MCF 10A (cell line): ENCODE results near the gene C9orf40. TPM values are rescaled to one million over a fixed set of nuclear protein-coding genes. Genes with fewer than 3 reads are reported as not detected.
A peak's percentile ranks its signal among the peaks of the same experiment; 100 is the strongest.

Experiments used
- BruUV-seq: library from RNA; stranded (reverse); fragments of 400-500 nt; replicated peaks from 2 replicates; lab custom pipeline; 2021; lab: Mats Ljungman, UMichigan
- CTCF ChIA-PET: fragments of 300-600 bp; sonication (Branson Sonifier 250); formaldehyde crosslinking; extraction: SDS; loops from one replicate; lab custom pipeline; 2021; ENCODE audit warnings: antibody characterized with exemption, inconsistent platforms; lab: Yijun Ruan, JAX
- POLR2A ChIA-PET: fragments of 300-600, 350-650 bp; sonication (Branson Sonifier 250); formaldehyde crosslinking; extraction: SDS; loops from one replicate; lab custom pipeline; 2020; ENCODE audit warnings: antibody characterized with exemption, inconsistent platforms; lab: Yijun Ruan, JAX
- DNase-seq: peaks from one replicate; pipeline ENCODE4 v3.0.0-alpha.2; 2018; ENCODE audit not compliant: unreplicated experiment
- H3K27ac Mint-ChIP-seq: one replicate; pipeline ENCODE4 v1.8.0; 2022; ENCODE audit warnings: mild to moderate bottlenecking, low read depth, mixed read lengths; ENCODE audit not compliant: unreplicated experiment
- H3K27me3 Mint-ChIP-seq: one replicate; pipeline ENCODE4 v1.8.0; 2022; ENCODE audit warnings: mixed read lengths; ENCODE audit not compliant: insufficient read depth, unreplicated experiment
- H3K36me3 Mint-ChIP-seq: one replicate; pipeline ENCODE4 v1.8.0; 2022; ENCODE audit warnings: mild to moderate bottlenecking, moderate library complexity, mixed read lengths; ENCODE audit not compliant: insufficient read depth, unreplicated experiment
- H3K4me1 Mint-ChIP-seq: one replicate; pipeline ENCODE4 v1.8.0; 2022; ENCODE audit warnings: mixed read lengths; ENCODE audit not compliant: insufficient read depth, unreplicated experiment
- H3K4me3 Mint-ChIP-seq: one replicate; pipeline ENCODE4 v1.8.0; 2022; ENCODE audit warnings: mild to moderate bottlenecking, moderate library complexity, mixed read lengths; ENCODE audit not compliant: unreplicated experiment
- H3K9me3 Mint-ChIP-seq: one replicate; pipeline ENCODE4 v1.8.0; 2022; ENCODE audit warnings: mixed read lengths; ENCODE audit not compliant: unreplicated experiment
- CTCF ChIP-seq: fragments of 200-600 bp; IDR thresholded peaks from one replicate; pipeline ENCODE4 v1.8.0; 2022; ENCODE audit warnings: antibody characterized with exemption, mild to moderate bottlenecking; ENCODE audit not compliant: unreplicated experiment
- intact Hi-C: fragments of 100-400 bp; cut with micrococcal nuclease; formaldehyde crosslinking; loops from 2 replicates; pipeline ENCODE4 v1.14.1; 2022
- total RNA-seq: library from RNA; stranded (reverse); gene quantifications from 2 replicates; pipeline ENCODE4 v1.2.3, GENCODE V29; 2022

C9orf40 gene
- total RNA-seq, 1 experiment from 2014 or later: 5.6 TPM

- ChIA-PET CTCF (interaction anchor here (2.2 kb wide), 1 partner anchor 17 kb away, joined by 6 read pairs; the partner anchor contains the start of gene C9orf40), POLR2A (no interaction called here)
- intact Hi-C loops: loop anchor here (10.0 kb wide), 1 partner anchor 60 kb away; no protein-coding TSS in a partner anchor
- DNase-seq: no peak
- H3K36me3 Mint-ChIP-seq: no peaks in the 10 kb centered on the region
- peaks cover 8% of the 10 kb centered on the region for H3K9me3 Mint-ChIP-seq
- no peaks in the 10 kb centered on the region for H3K4me1 Mint-ChIP-seq
- no peak overlapping the region for H3K4me3 Mint-ChIP-seq
- no peaks in the 10 kb centered on the region for H3K27me3 Mint-ChIP-seq
- H3K27ac Mint-ChIP-seq: no peak overlapping the region
- no TSS peak for BruUV-seq
- no peak for TF ChIP-seq CTCF
These were observed 17.7 kb downstream of the C9orf40 start for GRCh38 chr9:74935008-74935407.

- H3K4me3 Mint-ChIP-seq: no peak overlapping the region
- peaks cover 10% of the 10 kb centered on the region for H3K4me1 Mint-ChIP-seq
- CTCF ChIA-PET: interaction anchor here (0.6 to 2.5 kb wide), 6 partner anchors 10 to 344 kb away, joined by 3 to 11 read pairs (median 4); partner anchors contain the start of gene C9orf40
- no peak for TF ChIP-seq CTCF
- POLR2A ChIA-PET: interaction anchor here (0.6 to 0.7 kb wide), 2 partner anchors 103 to 1482 kb away, joined by 3 to 4 read pairs; no protein-coding TSS in a partner anchor
- peaks cover 6% of the 10 kb centered on the region for H3K36me3 Mint-ChIP-seq
- H3K9me3 Mint-ChIP-seq: no peaks in the 10 kb centered on the region
- intact Hi-C loops: no loop called here
- DNase-seq: no peak
- no TSS peak for BruUV-seq
- no peak overlapping the region for H3K27ac Mint-ChIP-seq
- no peaks in the 10 kb centered on the region for H3K27me3 Mint-ChIP-seq
These were observed 31.0 kb downstream of the C9orf40 start for GRCh38 chr9:74921737-74922136.

- POLR2A ChIA-PET: interaction anchor here (0.6 to 0.8 kb wide), 3 partner anchors 34 to 1483 kb away, joined by 3 to 4 read pairs (median 3); partner anchors contain the start of gene TRPM6
- CTCF ChIA-PET: interaction anchor here (0.6 to 2.5 kb wide), 6 partner anchors 11 to 344 kb away, joined by 3 to 11 read pairs (median 4); partner anchors contain the start of gene C9orf40
- Mint-ChIP-seq H3K36me3 (peaks cover 6% of the 10 kb centered on the region), H3K27ac (no peak overlapping the region), H3K9me3 (no peaks in the 10 kb centered on the region), H3K4me3 (no peak overlapping the region), H3K4me1 (peaks cover 10% of the 10 kb centered on the region), H3K27me3 (no peaks in the 10 kb centered on the region)
- peak; percentile 10 for DNase-seq
- intact Hi-C loops: no loop called here
- BruUV-seq: no TSS peak
- TF ChIP-seq CTCF: no peak
These were observed 31.6 kb downstream of the C9orf40 start for GRCh38 chr9:74920944-74921626.

- intact Hi-C loops: no loop called here
- TF ChIP-seq CTCF: no peak
- no peaks in the 10 kb centered on the region for H3K27me3 Mint-ChIP-seq
- CTCF ChIA-PET: interaction anchor here (0.6 to 1.2 kb wide), 4 partner anchors 16 to 135 kb away, joined by 3 to 5 read pairs (median 4); partner anchors contain the start of gene C9orf40
- peaks cover 6% of the 10 kb centered on the region for H3K9me3 Mint-ChIP-seq
- BruUV-seq: no TSS peak
- no peaks in the 10 kb centered on the region for H3K4me1 Mint-ChIP-seq
- H3K27ac Mint-ChIP-seq: no peak overlapping the region
- peaks cover 6% of the 10 kb centered on the region for H3K36me3 Mint-ChIP-seq
- POLR2A ChIA-PET: no interaction called here
- DNase-seq: no peak
- H3K4me3 Mint-ChIP-seq: no peak overlapping the region
These were observed 42.7 kb downstream of the C9orf40 start for GRCh38 chr9:74910036-74910435.
